GM12891 (cell line): ENCODE measurements around the gene SPTLC1.

Experiments
- POLR2A ChIP-seq: IDR thresholded peaks from 2 replicates; pipeline ENCODE4 v1.6.1; 2011; ENCODE audit warnings: low read depth, low read length, control low read depth
- POLR2AphosphoS5 ChIP-seq: IDR thresholded peaks from 2 replicates; pipeline ENCODE4 v1.6.1; 2011; ENCODE audit warnings: low read depth, low read length, control low read depth

GRCh38 chr9:92147852-92148180 is 32.6 kb upstream of the SPTLC1 start:
- TF ChIP-seq POLR2AphosphoS5: no peak
- no peak for TF ChIP-seq POLR2A
